HepG2 (cell line): ENCODE results near the gene AFDN. TPM values are rescaled to one million over a fixed set of nuclear protein-coding genes. Genes with fewer than 3 reads are reported as not detected.

Experiments used
- CAMTA2 ChIP-seq: sonication (generic); formaldehyde crosslinking; IDR thresholded peaks from 2 replicates; pipeline ENCODE4 v1.4.0; 2020; ENCODE audit warnings: mild to moderate bottlenecking, missing genetic modification reagents, borderline replicate concordance
- ELF3 ChIP-seq: IDR thresholded peaks from 2 replicates; pipeline ENCODE4 v1.6.1; 2016; ENCODE audit warnings: missing genetic modification reagents, missing compliant biosample characterization
- HNF4G ChIP-seq, 2 experiments: sonication (generic) in 1 of 2; formaldehyde crosslinking in 1 of 2; IDR thresholded peaks; 2 replicates each; pipeline versions ENCODE4 v1.4.0 to v1.6.1; 2011 to 2020; ENCODE audit warnings: borderline replicate concordance in 2 of 2, low read depth in 2 of 2, mild to moderate bottlenecking in 2 of 2, low read length in 1 of 2, missing genetic modification reagents in 1 of 2, moderate library complexity in 1 of 2
- MIXL1 ChIP-seq: IDR thresholded peaks from 2 replicates; pipeline ENCODE4 v1.6.1; 2016
- MYC ChIP-seq: sonication (generic); formaldehyde crosslinking; IDR thresholded peaks from 2 replicates; pipeline ENCODE4 v1.9.0; 2021; ENCODE audit warnings: missing genetic modification reagents, borderline replicate concordance
- REXO4 ChIP-seq: sonication (generic); formaldehyde crosslinking; IDR thresholded peaks from 2 replicates; pipeline ENCODE4 v1.8.0; 2022; ENCODE audit warnings: missing genetic modification reagents, mild to moderate bottlenecking, borderline replicate concordance
- SSRP1 ChIP-seq: IDR thresholded peaks from 2 replicates; pipeline ENCODE4 v1.6.1; 2016; ENCODE audit warnings: control low read depth
- U2AF2 ChIP-seq: fragments of 200-400 bp; formaldehyde crosslinking; IDR thresholded peaks from 2 replicates; pipeline ENCODE4 v1.6.1; 2017; ENCODE audit warnings: low read depth, mild to moderate bottlenecking, low read length
- ZFP1 ChIP-seq: IDR thresholded peaks from 2 replicates; pipeline ENCODE4 v1.6.1; 2016
- ZNF468 ChIP-seq: sonication (generic); formaldehyde crosslinking; IDR thresholded peaks from 2 replicates; pipeline ENCODE4 v1.8.0; 2022; ENCODE audit warnings: mild to moderate bottlenecking, moderate library complexity, missing genetic modification reagents
- ZNF83 ChIP-seq: sonication (generic); formaldehyde crosslinking; IDR thresholded peaks from 2 replicates; pipeline ENCODE4 v1.4.0; 2020; ENCODE audit warnings: missing genetic modification reagents, mild to moderate bottlenecking, borderline replicate concordance
- polyA plus RNA-seq, 8 experiments: library from polyadenylated mRNA; depleted of rRNA in 3 of 8; stranded (reverse) in 7 of 8; unstranded in 1 of 8; fragments of >200 nt; fragmentation: Illumina TruSeq in 4 of 8; extraction: Trizol in 4 of 8; gene quantifications; 2 replicates each; pipeline versions ENCODE4 v1.2.1 to v1.2.3, GENCODE V29; 2011 to 2016; ENCODE audit warnings: low read depth in 4 of 8, missing spikeins in 1 of 8, mixed read lengths in 1 of 8; ENCODE audit not compliant: insufficient read depth in 1 of 8
- total RNA-seq, 5 experiments: library from RNA; depleted of rRNA; stranded (reverse); fragments of >200 nt; fragmentation: Illumina TruSeq; extraction: Trizol; gene quantifications; 2 replicates each; pipeline ENCODE4 v1.2.3, GENCODE V29; 2016; ENCODE audit warnings: low read depth in 1 of 5
- TF ChIP-seq, protein P1 (sequence below): sonication (generic); formaldehyde crosslinking; IDR thresholded peaks from 2 replicates; pipeline ENCODE4 v1.5.1; 2020; ENCODE audit warnings: mild to moderate bottlenecking, missing genetic modification reagents, moderate library complexity
- TF ChIP-seq, protein P2 (sequence below): sonication (generic); formaldehyde crosslinking; IDR thresholded peaks from 2 replicates; pipeline ENCODE4 v1.5.0; 2020; ENCODE audit warnings: missing genetic modification reagents
- TF ChIP-seq, protein P3 (sequence below): sonication (generic); formaldehyde crosslinking; IDR thresholded peaks from 2 replicates; pipeline ENCODE4 v1.4.0; 2020; ENCODE audit warnings: mild to moderate bottlenecking, missing genetic modification reagents
- TF ChIP-seq, protein P4 (sequence below): sonication (generic); formaldehyde crosslinking; IDR thresholded peaks from 2 replicates; pipeline ENCODE4 v1.5.1; 2020; ENCODE audit warnings: missing genetic modification reagents, mild to moderate bottlenecking, borderline replicate concordance
- TF ChIP-seq, protein P5 (sequence below): sonication (generic); formaldehyde crosslinking; IDR thresholded peaks from 2 replicates; pipeline ENCODE4 v1.4.0; 2020; ENCODE audit warnings: mild to moderate bottlenecking, missing genetic modification reagents, borderline replicate concordance
- TF ChIP-seq, protein P6 (sequence below): sonication (generic); formaldehyde crosslinking; conservative IDR thresholded peaks from 2 replicates; pipeline ENCODE4 v1.8.1; 2023; ENCODE audit warnings: missing genetic modification reagents
- TF ChIP-seq, protein P7 (sequence below): IDR thresholded peaks from 2 replicates; pipeline ENCODE4 v1.6.1; 2016; ENCODE audit warnings: missing biosample characterization, missing genetic modification reagents, low read depth

AFDN gene
- total and polyA plus RNA-seq, 2 of the 13 experiments (the other 11 are each of a cell fraction or from before 2014, with no cell fraction given) = 136 to 151 TPM

DNA sequence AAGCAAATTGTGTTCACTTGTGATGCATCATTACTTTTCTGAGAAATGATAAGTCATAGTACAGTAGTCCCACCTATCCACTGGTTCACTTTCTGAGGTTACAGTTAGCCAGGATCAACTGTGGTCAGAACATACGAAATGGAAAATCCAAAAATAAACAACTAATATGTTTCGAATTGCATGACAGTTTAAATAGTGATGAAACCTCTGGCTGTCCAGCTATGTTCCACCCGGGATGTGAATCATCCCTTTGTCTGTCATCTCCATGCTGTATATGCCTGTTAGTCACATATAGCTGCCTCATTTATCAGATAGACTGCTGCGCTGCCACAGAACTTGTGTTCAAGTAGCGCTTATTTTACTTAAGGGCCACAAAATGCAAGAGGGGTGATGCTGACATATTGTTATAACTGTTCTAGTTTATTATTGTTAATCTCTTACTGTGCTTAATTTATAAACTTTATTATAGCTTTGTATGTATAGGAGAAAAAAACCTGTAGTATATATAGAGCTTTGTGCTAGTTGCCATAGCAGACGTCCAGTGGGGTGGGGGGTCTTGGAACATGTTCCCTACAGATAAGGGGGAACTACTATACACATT is 29.2 kb downstream of the AFDN start (continued):
- TF ChIP-seq, protein P1, sequence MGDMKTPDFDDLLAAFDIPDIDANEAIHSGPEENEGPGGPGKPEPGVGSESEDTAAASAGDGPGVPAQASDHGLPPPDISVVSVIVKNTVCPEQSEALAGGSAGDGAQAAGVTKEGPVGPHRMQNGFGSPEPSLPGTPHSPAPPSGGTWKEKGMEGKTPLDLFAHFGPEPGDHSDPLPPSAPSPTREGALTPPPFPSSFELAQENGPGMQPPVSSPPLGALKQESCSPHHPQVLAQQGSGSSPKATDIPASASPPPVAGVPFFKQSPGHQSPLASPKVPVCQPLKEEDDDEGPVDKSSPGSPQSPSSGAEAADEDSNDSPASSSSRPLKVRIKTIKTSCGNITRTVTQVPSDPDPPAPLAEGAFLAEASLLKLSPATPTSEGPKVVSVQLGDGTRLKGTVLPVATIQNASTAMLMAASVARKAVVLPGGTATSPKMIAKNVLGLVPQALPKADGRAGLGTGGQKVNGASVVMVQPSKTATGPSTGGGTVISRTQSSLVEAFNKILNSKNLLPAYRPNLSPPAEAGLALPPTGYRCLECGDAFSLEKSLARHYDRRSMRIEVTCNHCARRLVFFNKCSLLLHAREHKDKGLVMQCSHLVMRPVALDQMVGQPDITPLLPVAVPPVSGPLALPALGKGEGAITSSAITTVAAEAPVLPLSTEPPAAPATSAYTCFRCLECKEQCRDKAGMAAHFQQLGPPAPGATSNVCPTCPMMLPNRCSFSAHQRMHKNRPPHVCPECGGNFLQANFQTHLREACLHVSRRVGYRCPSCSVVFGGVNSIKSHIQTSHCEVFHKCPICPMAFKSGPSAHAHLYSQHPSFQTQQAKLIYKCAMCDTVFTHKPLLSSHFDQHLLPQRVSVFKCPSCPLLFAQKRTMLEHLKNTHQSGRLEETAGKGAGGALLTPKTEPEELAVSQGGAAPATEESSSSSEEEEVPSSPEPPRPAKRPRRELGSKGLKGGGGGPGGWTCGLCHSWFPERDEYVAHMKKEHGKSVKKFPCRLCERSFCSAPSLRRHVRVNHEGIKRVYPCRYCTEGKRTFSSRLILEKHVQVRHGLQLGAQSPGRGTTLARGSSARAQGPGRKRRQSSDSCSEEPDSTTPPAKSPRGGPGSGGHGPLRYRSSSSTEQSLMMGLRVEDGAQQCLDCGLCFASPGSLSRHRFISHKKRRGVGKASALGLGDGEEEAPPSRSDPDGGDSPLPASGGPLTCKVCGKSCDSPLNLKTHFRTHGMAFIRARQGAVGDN (CRISPR knock-in tag) = no peak
- TF ChIP-seq SSRP1 (CRISPR knock-in tag) (no peak; the same call in 1 of the 2 replicates), U2AF2 (no peak), ELF3 (CRISPR knock-in tag) (peak; percentile 43; the same call in 1 of the 2 replicates), ZFP1 (peak; percentile 74), MYC (no peak), REXO4 (CRISPR knock-in tag) (no peak), ZNF468 (CRISPR knock-in tag) (no peak), HNF4G (IDR thresholded peaks at IDR 0.05; ENCODE audit: borderline replicate concordance, low read depth, low read length) (no peak), HNF4G (CRISPR knock-in tag; IDR thresholded peaks at IDR 0.05; ENCODE audit: borderline replicate concordance, low read depth) (no peak), CAMTA2 (no peak), MIXL1 (CRISPR knock-in tag) (0 out of 2 replicates have a peak, but pooled peaks have one; percentile 21), ZNF83 (CRISPR knock-in tag) (no peak)
- TF ChIP-seq, protein P2, sequence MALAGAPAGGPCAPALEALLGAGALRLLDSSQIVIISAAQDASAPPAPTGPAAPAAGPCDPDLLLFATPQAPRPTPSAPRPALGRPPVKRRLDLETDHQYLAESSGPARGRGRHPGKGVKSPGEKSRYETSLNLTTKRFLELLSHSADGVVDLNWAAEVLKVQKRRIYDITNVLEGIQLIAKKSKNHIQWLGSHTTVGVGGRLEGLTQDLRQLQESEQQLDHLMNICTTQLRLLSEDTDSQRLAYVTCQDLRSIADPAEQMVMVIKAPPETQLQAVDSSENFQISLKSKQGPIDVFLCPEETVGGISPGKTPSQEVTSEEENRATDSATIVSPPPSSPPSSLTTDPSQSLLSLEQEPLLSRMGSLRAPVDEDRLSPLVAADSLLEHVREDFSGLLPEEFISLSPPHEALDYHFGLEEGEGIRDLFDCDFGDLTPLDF = no peak
- TF ChIP-seq, protein P3, sequence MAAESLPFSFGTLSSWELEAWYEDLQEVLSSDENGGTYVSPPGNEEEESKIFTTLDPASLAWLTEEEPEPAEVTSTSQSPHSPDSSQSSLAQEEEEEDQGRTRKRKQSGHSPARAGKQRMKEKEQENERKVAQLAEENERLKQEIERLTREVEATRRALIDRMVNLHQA (CRISPR knock-in tag) = no peak
- TF ChIP-seq, protein P4, sequence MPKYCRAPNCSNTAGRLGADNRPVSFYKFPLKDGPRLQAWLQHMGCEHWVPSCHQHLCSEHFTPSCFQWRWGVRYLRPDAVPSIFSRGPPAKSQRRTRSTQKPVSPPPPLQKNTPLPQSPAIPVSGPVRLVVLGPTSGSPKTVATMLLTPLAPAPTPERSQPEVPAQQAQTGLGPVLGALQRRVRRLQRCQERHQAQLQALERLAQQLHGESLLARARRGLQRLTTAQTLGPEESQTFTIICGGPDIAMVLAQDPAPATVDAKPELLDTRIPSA (CRISPR knock-in tag) = no peak
- TF ChIP-seq, protein P5, sequence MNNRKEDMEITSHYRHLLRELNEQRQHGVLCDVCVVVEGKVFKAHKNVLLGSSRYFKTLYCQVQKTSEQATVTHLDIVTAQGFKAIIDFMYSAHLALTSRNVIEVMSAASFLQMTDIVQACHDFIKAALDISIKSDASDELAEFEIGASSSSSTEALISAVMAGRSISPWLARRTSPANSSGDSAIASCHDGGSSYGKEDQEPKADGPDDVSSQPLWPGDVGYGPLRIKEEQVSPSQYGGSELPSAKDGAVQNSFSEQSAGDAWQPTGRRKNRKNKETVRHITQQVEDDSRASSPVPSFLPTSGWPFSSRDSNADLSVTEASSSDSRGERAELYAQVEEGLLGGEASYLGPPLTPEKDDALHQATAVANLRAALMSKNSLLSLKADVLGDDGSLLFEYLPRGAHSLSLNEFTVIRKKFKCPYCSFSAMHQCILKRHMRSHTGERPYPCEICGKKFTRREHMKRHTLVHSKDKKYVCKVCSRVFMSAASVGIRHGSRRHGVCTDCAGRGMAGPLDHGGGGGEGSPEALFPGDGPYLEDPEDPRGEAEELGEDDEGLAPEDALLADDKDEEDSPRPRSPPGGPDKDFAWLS = no peak
- TF ChIP-seq, protein P6, sequence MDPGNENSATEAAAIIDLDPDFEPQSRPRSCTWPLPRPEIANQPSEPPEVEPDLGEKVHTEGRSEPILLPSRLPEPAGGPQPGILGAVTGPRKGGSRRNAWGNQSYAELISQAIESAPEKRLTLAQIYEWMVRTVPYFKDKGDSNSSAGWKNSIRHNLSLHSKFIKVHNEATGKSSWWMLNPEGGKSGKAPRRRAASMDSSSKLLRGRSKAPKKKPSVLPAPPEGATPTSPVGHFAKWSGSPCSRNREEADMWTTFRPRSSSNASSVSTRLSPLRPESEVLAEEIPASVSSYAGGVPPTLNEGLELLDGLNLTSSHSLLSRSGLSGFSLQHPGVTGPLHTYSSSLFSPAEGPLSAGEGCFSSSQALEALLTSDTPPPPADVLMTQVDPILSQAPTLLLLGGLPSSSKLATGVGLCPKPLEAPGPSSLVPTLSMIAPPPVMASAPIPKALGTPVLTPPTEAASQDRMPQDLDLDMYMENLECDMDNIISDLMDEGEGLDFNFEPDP (CRISPR knock-in tag) = no peak
- TF ChIP-seq, protein P7, sequence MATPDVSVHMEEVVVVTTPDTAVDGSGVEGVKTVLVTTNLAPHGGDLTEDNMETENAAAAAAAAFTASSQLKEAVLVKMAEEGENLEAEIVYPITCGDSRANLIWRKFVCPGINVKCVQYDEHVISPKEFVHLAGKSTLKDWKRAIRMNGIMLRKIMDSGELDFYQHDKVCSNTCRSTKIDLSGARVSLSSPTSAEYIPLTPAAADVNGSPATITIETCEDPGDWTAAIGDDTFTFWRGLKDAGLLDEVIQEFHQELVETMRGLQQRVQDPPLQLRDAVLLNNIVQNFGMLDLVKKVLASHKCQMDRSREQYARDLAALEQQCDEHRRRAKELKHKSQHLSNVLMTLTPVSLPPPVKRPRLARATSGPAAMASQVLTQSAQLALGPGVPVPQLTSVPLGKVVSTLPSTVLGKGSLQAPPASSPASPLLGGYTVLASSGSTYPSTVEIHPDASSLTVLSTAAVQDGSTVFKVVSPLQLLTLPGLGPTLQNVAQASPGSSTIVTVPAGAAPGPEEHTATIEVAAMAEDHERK (CRISPR knock-in tag) = no peak
